Tibial artery (tissue), 4 donors: ENCODE measurements around the gene NECTIN1.

Experiments
- DNase-seq, 2 donors: peaks; one replicate each; pipeline ENCODE4 v3.0.0-alpha.2; 2019
- H3K27ac ChIP-seq, 2 donors: fragments of 200-600 bp; sonication (generic) in 1 of 2; 1 replicate in 1 of 2; 2 replicates in 1 of 2; pipeline ENCODE4 v1.5.1; 2018 to 2019; ENCODE audit warnings: mild to moderate bottlenecking in 1 of 2
- H3K27me3 ChIP-seq, 2 donors: fragments of 200-600 bp; sonication (generic) in 1 of 2; one replicate each; pipeline versions ENCODE4 v1.5.1 to v1.6.0; 2016 to 2019
- H3K36me3 ChIP-seq, 3 donors: fragments of 200-600 bp; sonication (generic) in 2 of 3; one replicate each; pipeline ENCODE4 v1.5.1; 2016 to 2019; ENCODE audit warnings: mild to moderate bottlenecking in 2 of 3
- H3K4me1 ChIP-seq, 4 donors: fragments of 200-600 bp; sonication (generic) in 2 of 4; 1 replicate in 3 of 4; 2 replicates in 1 of 4; pipeline ENCODE4 v1.5.1; 2016 to 2019
- H3K4me3 ChIP-seq, 2 donors: fragments of 200-600 bp; sonication (generic) in 1 of 2; 1 replicate in 1 of 2; 2 replicates in 1 of 2; pipeline ENCODE4 v1.5.1; 2018 to 2019; ENCODE audit warnings: mild to moderate bottlenecking in 2 of 2
- H3K9me3 ChIP-seq, 3 donors: fragments of 200-600 bp; sonication (generic) in 1 of 3; one replicate each; pipeline ENCODE4 v1.5.1; 2016 to 2019
- intact Hi-C: fragments of 100-400 bp; cut with DNase I; formaldehyde crosslinking; loops from one replicate; pipeline ENCODE4 v1.15.0; 2023; ENCODE audit warnings: low total_unique reads
- TF ChIP-seq, protein P1 (sequence below), 2 experiments: fragments of 200-600 bp in 1 of 2; fragments of 450-650 bp in 1 of 2; IDR thresholded peaks; one replicate each; pipeline ENCODE4 v1.5.1; 2017 to 2019; ENCODE audit warnings: antibody characterized with exemption in 2 of 2, mild to moderate bottlenecking in 1 of 2, moderate library complexity in 1 of 2

NECTIN1 gene

DNA sequence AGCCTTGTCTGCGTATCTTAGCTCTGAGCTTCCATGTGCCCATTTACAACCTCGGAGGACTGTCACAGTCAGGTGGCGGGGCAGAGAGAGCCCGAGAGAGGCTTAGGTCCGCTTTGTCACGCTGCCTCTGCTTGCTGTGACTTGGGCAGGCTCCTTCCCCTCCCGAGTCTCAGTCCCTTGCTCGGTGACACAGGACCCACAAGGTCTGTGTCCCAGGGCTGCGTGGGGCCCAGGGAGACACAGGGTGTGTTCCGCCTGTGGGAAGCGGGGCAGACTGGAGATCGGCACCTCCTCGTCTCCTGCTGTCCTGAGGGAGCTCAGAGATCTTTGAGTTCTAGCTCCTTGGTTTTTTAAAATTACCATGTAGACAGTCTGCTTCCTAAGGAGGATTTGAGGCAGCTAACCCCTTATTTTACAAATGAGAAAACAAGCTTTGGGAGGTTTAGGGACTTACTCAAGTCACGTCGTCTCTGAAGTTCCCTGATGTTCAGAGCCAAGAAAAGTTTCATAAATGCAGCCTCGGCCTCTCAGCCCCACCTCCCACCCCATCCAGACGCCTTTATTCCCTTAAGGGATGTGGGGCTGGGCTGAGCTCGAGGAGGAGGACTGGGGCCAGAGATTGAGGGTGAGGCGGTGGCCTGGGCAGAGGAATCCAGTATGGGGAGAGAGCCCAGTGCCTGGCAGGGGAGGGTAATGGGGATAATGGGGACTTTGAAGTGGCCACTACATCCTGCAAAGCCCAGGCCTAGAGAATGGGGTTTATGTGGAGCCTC, 103.6 kb downstream of the NECTIN1 start:
- H3K4me3 ChIP-seq: no peak overlapping the region
- TF ChIP-seq, protein P1, sequence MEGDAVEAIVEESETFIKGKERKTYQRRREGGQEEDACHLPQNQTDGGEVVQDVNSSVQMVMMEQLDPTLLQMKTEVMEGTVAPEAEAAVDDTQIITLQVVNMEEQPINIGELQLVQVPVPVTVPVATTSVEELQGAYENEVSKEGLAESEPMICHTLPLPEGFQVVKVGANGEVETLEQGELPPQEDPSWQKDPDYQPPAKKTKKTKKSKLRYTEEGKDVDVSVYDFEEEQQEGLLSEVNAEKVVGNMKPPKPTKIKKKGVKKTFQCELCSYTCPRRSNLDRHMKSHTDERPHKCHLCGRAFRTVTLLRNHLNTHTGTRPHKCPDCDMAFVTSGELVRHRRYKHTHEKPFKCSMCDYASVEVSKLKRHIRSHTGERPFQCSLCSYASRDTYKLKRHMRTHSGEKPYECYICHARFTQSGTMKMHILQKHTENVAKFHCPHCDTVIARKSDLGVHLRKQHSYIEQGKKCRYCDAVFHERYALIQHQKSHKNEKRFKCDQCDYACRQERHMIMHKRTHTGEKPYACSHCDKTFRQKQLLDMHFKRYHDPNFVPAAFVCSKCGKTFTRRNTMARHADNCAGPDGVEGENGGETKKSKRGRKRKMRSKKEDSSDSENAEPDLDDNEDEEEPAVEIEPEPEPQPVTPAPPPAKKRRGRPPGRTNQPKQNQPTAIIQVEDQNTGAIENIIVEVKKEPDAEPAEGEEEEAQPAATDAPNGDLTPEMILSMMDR (IDR thresholded peaks at IDR 0.05): no peak
- intact Hi-C loops: no loop called here

DNA sequence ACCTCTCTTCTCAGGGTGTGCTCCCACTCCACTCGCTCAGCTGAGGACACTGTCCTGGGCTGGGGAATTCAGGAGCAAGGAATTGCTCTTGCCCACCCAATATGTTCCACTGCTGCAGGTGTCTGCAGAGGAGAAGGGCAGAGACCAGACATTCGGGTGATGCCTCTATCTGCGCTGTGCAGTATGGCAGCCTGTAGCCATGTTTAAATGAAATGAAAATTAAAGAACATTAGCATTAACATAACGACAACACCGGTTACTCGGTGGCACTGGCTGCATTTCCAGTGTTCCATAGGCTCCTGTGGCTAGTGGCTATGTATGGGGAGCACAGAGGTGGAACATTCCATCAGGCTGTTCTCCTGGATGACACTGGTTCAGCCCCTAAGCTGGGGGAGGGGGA, 104.4 kb downstream of the NECTIN1 start:
- Histone ChIP-seq H3K36me3 (no peaks in the 10 kb centered on the region), H3K4me3 (no peak overlapping the region), H3K27ac (no peak overlapping the region), H3K4me1 (peaks cover 0 to 18% (median 9%) of the 10 kb centered on the region in 4 donors), H3K9me3 (no peaks in the 10 kb centered on the region), H3K27me3 (peaks cover 0 to 32% of the 10 kb centered on the region in 2 donors)
- intact Hi-C loops: no loop called here
- DNase-seq: no peak
- TF ChIP-seq, protein P1 (IDR thresholded peaks at IDR 0.05): no peak

More for the DNA sequence above, 103.6 kb downstream of the NECTIN1 start:
- no peaks in the 10 kb centered on the region for H3K36me3 ChIP-seq
- no peak for DNase-seq
- peaks cover 0 to 18% (median 9%) of the 10 kb centered on the region in 4 donors for H3K4me1 ChIP-seq
- peak overlapping the region; percentile 7 to 48 for H3K27ac ChIP-seq
- H3K27me3 ChIP-seq: peaks cover 0 to 36% of the 10 kb centered on the region in 2 donors
- no peaks in the 10 kb centered on the region for H3K9me3 ChIP-seq

DNA sequence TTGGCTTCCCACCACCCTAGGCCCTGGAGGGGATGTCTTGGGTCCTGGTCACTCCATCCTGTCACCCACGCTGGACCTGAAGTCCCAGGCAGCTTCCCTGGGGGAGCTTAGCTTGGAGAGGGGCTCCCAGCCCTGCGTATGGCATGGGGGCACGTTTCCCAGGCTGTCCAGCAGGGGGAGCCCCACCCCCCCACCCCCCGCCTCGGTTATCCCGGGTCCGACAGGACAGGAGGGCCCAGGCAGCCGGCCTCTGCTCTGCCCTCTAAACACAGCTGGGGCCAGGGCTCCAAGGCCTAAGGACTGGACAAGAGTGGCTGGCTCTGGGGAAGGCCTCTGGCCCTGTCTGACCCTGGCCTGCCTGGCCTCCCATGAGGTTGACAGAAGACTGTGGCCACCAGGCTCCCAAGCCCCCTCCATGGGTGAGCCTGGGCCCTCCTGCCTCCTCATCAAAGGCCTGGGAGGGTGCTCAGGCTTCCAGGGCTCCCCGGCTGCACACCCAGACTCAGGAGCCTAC, 104.8 kb downstream of the NECTIN1 start:
- H3K36me3 ChIP-seq: no peaks in the 10 kb centered on the region
- TF ChIP-seq, protein P1 (IDR thresholded peaks at IDR 0.05): peak in 1 of 2 experiments; percentile 51
- no peaks in the 10 kb centered on the region for H3K9me3 ChIP-seq
- no peak overlapping the region for H3K27ac ChIP-seq
- intact Hi-C loops: no loop called here
- H3K27me3 ChIP-seq: peaks cover 0 to 31% of the 10 kb centered on the region in 2 donors
- H3K4me1 ChIP-seq: peaks cover 0 to 18% (median 9%) of the 10 kb centered on the region in 4 donors
- no peak overlapping the region for H3K4me3 ChIP-seq
- DNase-seq: no peak

DNA sequence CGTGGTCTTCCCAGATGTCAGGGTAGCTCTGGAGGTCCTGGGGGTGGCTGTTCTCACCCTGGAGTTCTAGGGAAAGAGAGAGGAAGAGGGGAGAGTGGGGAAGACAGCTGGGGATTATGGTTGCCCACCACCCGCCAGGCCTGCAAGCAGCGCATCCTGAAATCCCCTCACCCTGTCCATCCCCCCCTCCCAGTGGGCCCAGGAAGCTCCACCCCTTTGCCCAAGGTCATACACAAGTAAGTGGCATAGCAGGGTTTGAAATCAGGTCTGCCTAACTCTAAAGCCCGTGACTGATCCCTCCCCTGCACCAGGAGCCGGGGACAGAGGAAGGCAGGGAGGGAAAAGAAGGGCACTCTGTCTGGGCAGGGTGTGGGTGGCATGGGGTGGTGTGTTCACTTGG, 105.3 kb downstream of the NECTIN1 start:
- H3K27me3 ChIP-seq: peaks cover 0 to 26% of the 10 kb centered on the region in 2 donors
- H3K4me3 ChIP-seq: no peak overlapping the region
- H3K27ac ChIP-seq: no peak overlapping the region
- no peaks in the 10 kb centered on the region for H3K36me3 ChIP-seq
- H3K4me1 ChIP-seq: peaks cover 0 to 18% (median 9%) of the 10 kb centered on the region in 4 donors
- intact Hi-C loops: no loop called here
- TF ChIP-seq, protein P1 (IDR thresholded peaks at IDR 0.05): no peak
- H3K9me3 ChIP-seq: no peaks in the 10 kb centered on the region
- no peak for DNase-seq

DNA sequence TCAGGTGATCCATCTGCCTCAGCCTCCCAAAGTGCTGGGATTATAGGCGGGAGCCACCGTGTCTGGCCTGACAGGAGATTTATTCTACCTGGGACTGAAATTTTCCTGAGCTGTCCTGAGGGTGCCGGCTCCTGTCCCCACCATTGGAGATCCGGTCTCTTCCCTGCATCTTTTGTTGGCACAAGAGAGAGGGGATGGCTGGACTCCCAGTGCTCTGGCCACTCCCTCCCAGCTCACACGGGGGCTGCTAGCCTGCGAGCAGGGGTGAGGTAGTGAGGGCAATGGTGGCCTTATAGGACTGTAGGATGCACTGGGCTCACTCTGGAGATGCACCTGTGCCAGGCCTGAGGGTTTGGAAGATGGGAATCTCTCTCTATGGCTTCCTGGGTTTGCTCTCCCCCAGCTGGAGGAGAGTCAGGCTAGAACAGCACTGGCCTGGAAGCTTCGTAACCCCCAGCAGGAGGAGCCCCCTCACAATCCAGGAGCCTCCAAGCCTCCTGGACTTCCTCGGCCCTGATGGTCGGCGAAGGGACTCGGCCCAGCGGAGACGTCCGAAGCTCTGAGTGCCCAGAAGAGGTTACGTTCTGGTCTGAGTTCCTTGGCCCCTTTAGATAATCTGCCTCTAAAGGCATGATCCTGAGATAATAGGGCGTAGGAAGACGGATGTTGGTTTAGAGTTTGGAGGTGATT, 106.4 kb downstream of the NECTIN1 start:
- TF ChIP-seq, protein P1 (IDR thresholded peaks at IDR 0.05): no peak
- H3K9me3 ChIP-seq: no peaks in the 10 kb centered on the region
- H3K27ac ChIP-seq: no peak overlapping the region
- no peak overlapping the region for H3K4me3 ChIP-seq
- peaks cover 0 to 18% of the 10 kb centered on the region in 2 donors for H3K27me3 ChIP-seq
- no peaks in the 10 kb centered on the region for H3K36me3 ChIP-seq
- DNase-seq: no peak
- peaks cover 0 to 18% (median 9%) of the 10 kb centered on the region in 4 donors for H3K4me1 ChIP-seq
- intact Hi-C loops: no loop called here
